ENCODE measurements around the gene TESMIN.

Gene TESMIN, protein sequence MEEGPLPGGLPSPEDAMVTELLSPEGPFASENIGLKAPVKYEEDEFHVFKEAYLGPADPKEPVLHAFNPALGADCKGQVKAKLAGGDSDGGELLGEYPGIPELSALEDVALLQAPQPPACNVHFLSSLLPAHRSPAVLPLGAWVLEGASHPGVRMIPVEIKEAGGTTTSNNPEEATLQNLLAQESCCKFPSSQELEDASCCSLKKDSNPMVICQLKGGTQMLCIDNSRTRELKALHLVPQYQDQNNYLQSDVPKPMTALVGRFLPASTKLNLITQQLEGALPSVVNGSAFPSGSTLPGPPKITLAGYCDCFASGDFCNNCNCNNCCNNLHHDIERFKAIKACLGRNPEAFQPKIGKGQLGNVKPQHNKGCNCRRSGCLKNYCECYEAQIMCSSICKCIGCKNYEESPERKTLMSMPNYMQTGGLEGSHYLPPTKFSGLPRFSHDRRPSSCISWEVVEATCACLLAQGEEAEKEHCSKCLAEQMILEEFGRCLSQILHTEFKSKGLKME
- 2.5 to 3.1 reads per million in 2 donors for total RNA-seq

- DNase-seq, result peak; percentile 74 to 94 (median 88)
Measured at GRCh38 chr11:68751331-68751856, at the start of gene TESMIN. TSS of gene TESMIN (minus strand) at chr11:68751520. CDS start at chr11:68750660, 860 bp downstream.

GRCh38 chr11:68798221-68798813 is 47.0 kb upstream of the TESMIN start:
- peak in 4 of 5 experiments; percentile 18 to 30 (median 21) for DNase-seq

DNA sequence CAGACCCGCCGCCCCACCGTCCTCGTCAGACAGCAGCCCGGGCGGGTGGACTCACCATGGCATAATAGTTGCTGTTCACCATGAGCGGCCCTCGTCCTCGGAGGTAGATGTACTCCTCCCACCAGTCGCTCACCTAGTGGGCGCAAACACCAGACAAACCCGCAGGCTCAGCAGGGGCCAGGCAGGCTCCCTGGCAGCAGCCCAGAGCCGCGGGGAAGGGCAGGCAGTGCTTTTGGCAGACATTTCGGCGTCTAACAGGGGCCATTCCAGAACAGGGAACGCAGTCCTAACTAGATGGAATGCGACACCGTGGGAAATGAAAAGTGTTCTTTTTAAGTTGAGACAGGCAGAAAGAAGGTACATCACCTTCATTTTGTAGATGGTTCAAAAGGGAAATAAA is 45.5 kb upstream of the TESMIN start:
- DNase-seq, result no peak

DNA sequence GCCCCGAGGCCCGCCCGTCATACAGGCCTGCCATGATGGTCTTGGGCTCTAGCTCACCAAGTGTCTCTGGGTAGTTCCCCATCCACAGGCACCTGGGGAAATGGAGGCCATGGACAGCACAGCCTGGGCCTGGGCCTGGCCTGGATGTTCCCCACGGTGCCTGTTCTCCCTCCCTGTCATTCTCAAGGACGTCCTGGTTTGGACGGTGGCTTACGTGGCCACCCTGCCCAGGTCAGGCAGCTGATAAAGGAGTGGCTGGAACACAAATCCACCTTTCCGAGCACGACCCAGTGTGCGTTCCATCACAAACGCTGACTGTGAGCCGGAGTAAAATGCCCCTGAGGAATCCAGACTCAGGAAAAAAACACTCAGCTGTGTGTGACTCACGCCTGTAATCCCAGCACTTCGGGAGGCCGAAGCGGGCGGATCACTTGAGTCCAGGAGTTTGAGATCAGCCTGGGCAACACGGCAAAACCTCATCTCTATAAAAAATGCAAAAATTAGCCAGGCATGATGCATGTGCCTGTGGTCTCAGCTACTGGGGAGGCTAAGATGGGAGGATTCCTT is 41.2 kb upstream of the TESMIN start:
- DNase-seq, result no peak

- DNase-seq, result no peak
Measured at GRCh38 chr11:68784653-68785052, 33.3 kb upstream of the TESMIN start.

- DNase-seq, result no peak
Measured at GRCh38 chr11:68783216-68783821, 32.0 kb upstream of the TESMIN start.

DNA sequence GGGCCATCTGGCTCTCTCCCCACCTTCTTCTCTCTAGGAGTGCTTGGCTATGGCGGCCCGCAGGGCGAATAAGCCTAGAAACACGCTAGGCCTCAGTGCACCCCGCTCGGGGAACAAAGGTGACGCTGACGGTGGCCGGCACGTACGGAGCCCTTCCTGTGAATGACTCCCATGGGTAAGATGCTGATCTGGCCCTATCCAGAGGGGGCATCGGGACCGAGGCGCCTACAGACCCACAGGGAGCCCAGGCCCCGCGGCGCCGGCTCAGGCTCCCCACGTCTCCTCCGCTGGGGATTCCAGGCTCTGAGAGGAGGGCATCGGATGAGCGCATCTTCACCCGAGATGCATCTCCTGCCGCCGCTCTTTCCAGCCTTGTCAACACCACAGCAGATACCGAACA is 31.4 kb upstream of the TESMIN start:
- DNase-seq, result no peak

- DNase-seq, result no peak
Measured at GRCh38 chr11:68780829-68781228, 29.5 kb upstream of the TESMIN start.

DNA sequence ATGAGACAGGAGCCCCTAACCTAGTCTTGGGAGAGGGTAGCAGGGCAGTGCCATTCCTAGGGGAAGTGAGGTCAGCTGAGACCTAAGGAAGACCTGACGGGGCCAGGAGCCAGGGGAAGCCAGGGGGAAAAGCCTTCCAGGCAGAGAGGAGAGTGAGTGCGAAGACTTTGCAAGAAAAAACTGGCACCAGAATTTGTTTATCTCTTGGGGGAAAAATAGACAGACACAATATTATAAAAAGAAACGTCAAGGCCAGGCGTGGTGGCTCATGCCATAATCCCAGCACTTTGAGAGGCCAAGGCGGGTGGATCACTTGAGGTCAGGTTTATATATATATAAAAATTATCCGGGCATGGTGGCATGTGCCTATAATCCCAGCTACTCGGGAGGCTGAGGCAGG is 26.9 kb upstream of the TESMIN start:
- no peak for DNase-seq

- no peak for DNase-seq
Measured at GRCh38 chr11:68776442-68777235, 25.3 kb upstream of the TESMIN start.

- no peak for DNase-seq
Measured at GRCh38 chr11:68775951-68776388, 24.6 kb upstream of the TESMIN start.

DNA sequence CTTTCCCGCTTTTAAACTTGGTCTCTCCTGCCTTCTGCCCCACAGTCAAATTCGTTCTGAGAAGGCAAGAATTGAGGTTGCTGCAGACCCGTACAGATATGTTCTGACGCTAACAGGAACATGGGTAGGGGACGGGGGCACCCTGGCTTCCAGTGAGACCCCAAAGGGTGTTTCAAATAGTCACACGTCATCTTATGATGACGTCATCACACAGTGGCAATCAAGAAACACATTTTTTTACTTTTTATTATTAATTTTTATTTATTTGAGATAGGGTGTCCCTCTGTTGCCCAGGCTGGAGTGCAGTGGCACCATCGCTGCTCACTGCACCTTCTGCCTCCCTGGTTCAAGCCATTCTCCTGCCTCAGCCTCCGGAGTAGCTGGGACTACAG is 22.9 kb upstream of the TESMIN start:
- no peak for DNase-seq

DNA sequence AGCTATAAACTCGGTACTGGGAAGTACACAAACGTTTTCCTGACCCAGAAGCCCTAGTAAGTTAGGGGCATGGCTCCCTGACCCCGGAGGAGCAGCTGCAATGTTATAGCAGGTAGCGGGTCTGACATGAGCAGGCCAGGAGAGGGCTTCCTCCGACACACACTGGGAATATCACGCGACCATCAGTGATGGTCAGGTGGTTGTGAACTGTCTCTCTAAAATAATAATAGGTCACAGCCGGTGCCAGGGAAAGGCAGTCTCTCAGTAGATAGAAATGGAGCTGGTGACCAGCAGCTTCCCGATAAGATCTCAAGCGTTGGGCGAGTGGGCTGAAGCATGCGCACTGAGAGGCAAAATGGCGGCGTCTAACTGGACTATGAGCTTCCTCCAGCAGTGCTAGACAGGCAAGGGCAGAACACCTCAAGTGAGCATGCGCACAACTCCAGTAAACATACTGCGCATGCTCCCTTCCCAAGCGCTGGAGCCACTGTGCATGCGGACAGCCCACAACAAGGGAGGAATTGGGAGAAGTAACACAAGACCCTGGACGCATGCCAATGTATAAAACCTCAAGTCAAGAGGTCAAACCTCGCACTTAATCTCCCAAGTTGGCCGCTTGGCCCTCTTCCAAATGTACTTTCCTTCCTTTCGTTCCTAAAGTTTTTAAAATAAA is 22.3 kb upstream of the TESMIN start:
- DNase-seq, result no peak

DNA sequence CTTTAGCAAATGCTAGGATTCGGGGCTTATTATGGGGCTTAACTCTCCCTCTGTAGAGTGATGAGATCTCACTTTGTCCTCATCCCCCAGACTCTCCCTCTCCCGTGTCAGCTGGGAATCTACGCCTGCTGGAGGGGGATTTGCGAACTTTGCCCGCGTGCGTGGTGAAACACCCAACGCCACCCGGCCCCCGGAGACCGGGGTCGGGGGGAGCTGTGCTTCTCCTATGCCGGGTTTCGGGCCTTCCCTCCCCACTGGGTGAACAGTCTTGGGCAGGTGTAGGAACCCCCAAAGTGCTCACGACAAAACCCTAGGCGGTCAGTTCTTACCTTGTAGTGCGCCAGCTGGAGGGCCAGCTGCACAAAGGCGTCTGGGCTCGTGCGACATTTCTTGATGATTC is 21.6 kb upstream of the TESMIN start:
- DNase-seq, result no peak

DNA sequence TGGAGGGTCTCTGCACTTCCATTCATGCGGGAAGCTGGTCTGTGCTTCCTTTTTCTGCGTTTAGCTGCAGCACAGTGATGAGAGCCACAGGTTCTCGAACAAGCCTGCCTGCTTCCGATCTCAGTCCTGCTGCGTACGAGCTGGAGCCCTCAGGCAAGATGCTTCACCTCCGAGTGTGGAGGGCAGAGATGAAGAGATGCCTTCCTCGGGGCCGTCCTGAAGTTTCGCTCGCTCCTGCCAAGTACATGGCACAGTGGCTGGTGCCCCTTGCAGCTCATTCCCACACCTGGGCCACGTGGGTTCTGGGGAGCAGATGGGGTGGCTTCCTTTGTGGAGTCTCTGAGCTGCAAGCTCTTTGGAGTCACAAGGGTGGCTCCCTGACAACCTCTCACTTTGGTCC is 19.5 kb upstream of the TESMIN start:
- no peak for DNase-seq

- DNase-seq, result no peak
Measured at GRCh38 chr11:68767672-68768071, 16.4 kb upstream of the TESMIN start.

DNA sequence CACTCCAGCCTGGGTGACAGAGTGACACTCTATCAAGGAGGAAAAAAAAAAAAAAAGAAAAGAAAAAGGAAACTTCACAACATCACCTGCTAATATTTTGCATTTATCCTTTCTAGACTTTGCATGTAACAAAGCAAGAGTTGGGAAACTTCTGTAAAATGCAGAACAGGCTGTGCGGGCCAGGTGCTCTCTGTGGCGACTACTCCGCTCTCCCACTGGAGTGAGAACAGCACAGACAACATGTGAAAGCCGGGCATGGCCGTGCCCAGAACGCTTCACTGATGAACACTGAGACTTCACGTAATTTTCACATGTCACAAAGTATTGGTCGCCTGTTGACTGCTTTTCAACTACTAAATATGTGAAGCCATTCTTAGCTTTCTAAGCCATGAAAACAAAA is 15.5 kb upstream of the TESMIN start:
- no peak for DNase-seq

DNA sequence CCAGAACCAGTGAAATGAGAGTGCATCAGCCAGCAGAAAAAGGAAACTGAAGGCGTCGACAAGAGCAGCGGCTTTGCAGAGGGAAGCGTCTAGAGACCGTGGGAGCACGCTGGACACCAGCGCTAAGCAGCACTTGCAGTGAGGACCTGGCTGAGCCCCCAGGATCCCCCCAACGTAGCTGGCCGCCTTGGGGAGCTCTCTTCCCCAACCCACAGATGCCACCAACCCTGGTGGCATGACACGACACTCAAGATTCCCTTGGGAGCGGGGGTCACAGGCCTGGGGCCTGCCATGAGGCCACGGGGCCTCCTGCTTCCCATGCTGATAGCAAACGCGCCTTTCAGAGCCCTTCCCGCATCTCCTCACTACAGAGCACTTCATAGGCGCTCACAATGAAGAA is 13.4 kb upstream of the TESMIN start:
- no peak for DNase-seq

DNA sequence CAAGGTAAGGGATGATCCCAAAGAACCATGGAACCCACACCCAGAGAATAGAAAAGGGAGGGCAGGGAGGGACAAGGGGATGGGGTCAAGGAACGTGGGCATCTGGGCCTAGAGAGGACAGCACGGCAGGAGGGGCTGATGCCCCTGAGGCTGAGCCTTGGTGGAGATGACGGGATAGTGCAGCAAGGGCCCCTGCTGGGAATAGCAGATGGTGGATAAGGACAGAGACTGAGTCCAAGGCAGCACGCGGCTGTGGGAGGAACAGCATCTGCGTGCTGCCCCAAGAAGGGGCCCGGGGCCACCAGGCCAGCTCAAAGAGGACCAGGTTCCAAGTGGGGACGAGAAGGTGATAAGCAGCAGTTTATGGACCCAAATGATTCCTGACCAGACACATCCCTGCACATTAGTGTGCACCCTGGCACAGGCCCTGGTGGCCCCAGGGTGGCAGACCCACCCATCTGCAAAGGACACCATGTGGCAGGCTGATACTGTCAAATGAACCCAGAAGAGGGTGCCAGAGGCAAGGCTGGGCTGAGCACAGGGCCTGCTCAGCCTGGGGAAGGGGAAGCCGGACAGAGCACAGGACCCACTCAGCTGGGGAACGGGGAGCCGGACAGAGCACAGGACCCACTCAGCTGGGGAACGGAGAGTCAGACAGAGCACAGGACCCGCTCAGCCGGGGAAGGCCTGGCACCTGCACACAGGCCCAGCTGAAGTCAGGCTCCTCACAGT is 12.8 kb upstream of the TESMIN start:
- no peak for DNase-seq

GRCh38 chr11:68763181-68763721 is 11.9 kb upstream of the TESMIN start:
- no peak for DNase-seq

DNA sequence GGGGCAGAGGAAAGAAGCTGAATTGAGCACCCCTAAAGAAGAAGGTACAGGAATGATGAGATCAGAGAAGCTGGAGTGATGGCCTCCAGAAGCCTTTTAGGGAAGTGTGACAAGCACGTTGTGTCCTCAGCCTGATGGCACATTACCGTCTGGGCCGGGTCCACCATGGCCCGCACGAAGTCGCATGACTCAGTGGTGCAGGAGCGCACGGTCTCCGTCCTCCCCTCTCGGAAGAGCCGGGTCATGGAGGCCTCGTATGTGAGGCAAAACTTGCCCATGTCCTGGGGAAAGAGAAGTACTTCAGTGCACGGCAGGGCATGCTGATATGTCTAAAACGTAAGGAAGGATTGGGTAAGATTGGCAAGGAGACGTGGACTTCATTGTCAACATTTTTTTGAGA is 11.2 kb upstream of the TESMIN start:
- DNase-seq, result no peak
